ENCODE results near the gene TNFAIP8. TPM values are rescaled to one million over a fixed set of nuclear protein-coding genes. Genes with fewer than 3 reads are reported as not detected.

TNFAIP8 gene
- total and polyA plus RNA-seq, 2 donors (not counting 1 experiment from before 2014, with no cell fraction given) = 67.3 to 109 TPM

DNA sequence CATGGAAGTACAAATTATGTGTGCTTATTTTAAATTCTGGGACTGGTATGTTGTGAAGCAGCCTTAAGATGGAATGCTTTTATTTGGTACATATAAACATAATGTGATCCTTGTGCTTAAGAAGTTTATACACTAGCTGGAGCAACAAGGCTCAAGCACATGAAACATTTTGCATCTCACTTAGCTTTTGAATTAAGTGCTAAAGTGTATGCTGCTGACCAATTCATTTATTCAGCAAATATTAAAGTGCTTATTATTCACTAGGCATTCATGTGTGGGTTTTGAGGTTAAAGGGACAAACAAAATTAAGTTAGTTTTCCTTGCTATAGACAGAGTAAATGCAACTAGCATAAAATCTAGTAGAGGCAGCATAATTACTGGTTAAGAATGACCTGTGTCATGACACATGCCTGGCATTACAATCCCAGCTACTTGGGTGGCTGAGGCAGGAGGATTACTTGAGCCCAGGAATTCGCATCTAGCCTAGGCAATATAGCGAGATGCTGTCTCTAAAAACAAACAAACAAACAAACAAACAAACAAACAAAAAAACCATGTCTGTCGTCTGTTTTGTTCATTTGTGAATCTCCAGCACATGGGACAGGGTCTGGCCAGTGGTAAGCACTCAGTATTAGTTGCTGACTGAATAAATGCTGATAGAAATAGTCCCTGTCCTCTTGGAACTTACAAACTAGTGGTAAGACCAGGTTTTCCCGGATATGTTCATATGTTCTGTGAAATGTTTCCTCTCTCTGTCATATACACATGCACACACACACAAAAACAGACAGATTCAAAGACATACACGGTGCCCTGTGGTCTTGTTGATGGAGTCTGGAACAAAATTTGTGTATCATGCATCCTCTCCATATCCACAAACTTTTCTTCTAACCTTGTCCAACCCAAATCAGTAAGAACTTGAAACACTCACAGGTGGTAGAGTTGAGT, 41.9 kb upstream of the TNFAIP8 start:
- Mint-ChIP-seq H3K27ac (peak overlapping the region; percentile 86), H3K4me3 (no peak overlapping the region), H3K27me3 (no peaks in the 10 kb centered on the region), H3K9me3 (ENCODE audit: insufficient read depth) (no peaks in the 10 kb centered on the region), H3K4me1 (peaks cover 89% of the 10 kb centered on the region)
- WGBS (ENCODE audit: insufficient coverage) = 60% methylated on average over 1 of the region's 5 CpGs
- intact Hi-C loops (cut with micrococcal nuclease) = loop anchor here (2.0 kb wide), 1 partner anchor 19 kb away; no protein-coding TSS in a partner anchor
- Histone ChIP-seq H3K9ac (ENCODE audit: low read length) (no peak overlapping the region), H3K27ac (ENCODE audit: low read length in 2 of 2) (peak overlapping the region; percentile 32 to 65), H3K79me2 (ENCODE audit: control insufficient read depth, insufficient read depth, low read length) (peaks cover 97% of the 10 kb centered on the region), H4K20me1 (ENCODE audit: control insufficient read depth, insufficient read depth, low read length, poor library complexity, severe bottlenecking) (no peaks in the 10 kb centered on the region), H3K4me3 (ENCODE audit: control extremely low read depth in 1 of 5, extremely low read depth in 1 of 5, insufficient read depth in 1 of 5, low read depth in 2 of 5, low read length in 4 of 5) (no peak overlapping the region), H3K4me2 (replicated peaks; ENCODE audit: low read depth, low read length, poor library complexity, severe bottlenecking) (peak overlapping the region; percentile 70), H3K9me3 (ENCODE audit: control extremely low read depth in 1 of 3, control insufficient read depth in 2 of 3, insufficient read depth in 1 of 3, low read length in 2 of 3) (no peaks in the 10 kb centered on the region), H2AFZ (ENCODE audit: insufficient read depth, low read depth, low read length, poor library complexity, severe bottlenecking) (no peak overlapping the region), H3K4me1 (ENCODE audit: control insufficient read depth in 2 of 2, insufficient read depth in 2 of 2, low read length in 2 of 2) (peaks cover 95% of the 10 kb centered on the region in 2 donors), H3K36me3 (replicated peaks in 1 of 2; ENCODE audit: control extremely low read depth in 1 of 2, control insufficient read depth in 1 of 2, extremely low read depth in 1 of 2, insufficient read depth in 2 of 2, low read length in 1 of 2) (peaks cover 0 to 5% of the 10 kb centered on the region in 2 experiments), H3K27me3 (replicated peaks in 1 of 4; ENCODE audit: control extremely low read depth in 1 of 4, control insufficient read depth in 3 of 4, insufficient read depth in 4 of 4, low read length in 3 of 4) (no peaks in the 10 kb centered on the region)
- DNase-seq = no peak
- CTCF ChIA-PET = interaction anchor here (0.9 to 11.6 kb wide), 12 partner anchors 9 to 121 kb away, joined by 3 to 195 read pairs (median 6); no protein-coding TSS in a partner anchor
- ATAC-seq (ENCODE audit: low read depth) = no peak
- POLR2A ChIA-PET = interaction anchor here (0.5 to 1.7 kb wide), 4 partner anchors 23 to 46 kb away, joined by 3 to 6 read pairs (median 4); no protein-coding TSS in a partner anchor
- TF ChIP-seq EZH2 (IDR thresholded peaks at IDR 0.05; ENCODE audit: borderline replicate concordance, insufficient read depth, low read depth, low read length, poor library complexity, severe bottlenecking) = no peak
- TF ChIP-seq, protein P1, sequence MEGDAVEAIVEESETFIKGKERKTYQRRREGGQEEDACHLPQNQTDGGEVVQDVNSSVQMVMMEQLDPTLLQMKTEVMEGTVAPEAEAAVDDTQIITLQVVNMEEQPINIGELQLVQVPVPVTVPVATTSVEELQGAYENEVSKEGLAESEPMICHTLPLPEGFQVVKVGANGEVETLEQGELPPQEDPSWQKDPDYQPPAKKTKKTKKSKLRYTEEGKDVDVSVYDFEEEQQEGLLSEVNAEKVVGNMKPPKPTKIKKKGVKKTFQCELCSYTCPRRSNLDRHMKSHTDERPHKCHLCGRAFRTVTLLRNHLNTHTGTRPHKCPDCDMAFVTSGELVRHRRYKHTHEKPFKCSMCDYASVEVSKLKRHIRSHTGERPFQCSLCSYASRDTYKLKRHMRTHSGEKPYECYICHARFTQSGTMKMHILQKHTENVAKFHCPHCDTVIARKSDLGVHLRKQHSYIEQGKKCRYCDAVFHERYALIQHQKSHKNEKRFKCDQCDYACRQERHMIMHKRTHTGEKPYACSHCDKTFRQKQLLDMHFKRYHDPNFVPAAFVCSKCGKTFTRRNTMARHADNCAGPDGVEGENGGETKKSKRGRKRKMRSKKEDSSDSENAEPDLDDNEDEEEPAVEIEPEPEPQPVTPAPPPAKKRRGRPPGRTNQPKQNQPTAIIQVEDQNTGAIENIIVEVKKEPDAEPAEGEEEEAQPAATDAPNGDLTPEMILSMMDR (IDR thresholded peaks at IDR 0.05) = no peak
